Measurements from ENCODE around the gene BRK1.
"Not testable (repeated sequence)": the region's sequence is repeated elsewhere in the genome, so short reads cannot be mapped to it uniquely, and the experiment has no call there.

Gene BRK1

GRCh38 chr3:10115326-10116137, at the start of gene BRK1:
Gene BRK1 (plus strand): TSS chr3:10115675. CDS start chr3:10115702, 27 bp downstream.
- peak; percentile 95 for DNase-seq (ENCODE audit: low read depth)

DNA sequence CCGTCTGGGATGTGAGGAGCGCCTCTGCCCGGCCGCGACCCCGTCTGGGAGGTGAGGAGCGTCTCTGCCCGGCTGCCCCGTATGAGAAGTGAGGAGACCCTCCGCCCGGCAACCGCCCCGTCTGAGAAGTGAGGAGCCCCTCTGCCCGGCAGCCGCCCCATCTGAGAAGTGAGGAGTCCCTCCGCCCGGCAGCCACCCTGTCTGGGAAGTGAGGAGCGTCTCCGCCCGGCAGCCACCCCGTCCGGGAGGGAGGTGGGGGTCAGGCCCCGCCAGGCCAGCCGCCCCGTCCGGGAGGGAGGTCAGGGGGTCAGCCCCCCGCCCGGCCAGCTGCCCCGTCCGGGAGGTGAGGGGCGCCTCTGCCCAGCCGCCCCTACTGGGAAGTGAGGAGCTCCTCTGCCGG, 45.4 kb upstream of the BRK1 start:
- not testable (repeated sequence) for DNase-seq (ENCODE audit: low read depth)

DNA sequence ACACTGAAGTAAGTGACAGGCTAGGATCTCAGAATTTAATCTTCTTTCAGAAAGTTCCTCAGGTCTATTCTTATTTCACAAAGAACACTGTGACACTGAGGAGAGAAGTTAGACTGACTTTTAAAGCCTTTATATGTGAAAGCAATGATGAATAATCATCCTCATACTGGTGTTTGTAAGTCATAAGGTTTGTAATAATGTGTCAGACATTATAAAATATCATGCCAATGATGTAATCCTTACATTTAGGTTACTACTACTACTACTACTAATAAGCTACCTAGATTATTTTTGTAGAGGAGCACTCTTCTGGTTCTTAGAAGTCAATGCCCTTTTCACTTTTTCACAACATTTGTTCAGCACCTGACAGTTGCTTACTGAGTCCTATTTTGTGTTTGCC, 40.8 kb upstream of the BRK1 start:
- no peak for DNase-seq (ENCODE audit: low read depth)

- DNase-seq (ENCODE audit: low read depth) = no peak
Measured at GRCh38 chr3:10081871-10082270, 33.6 kb upstream of the BRK1 start.

DNA sequence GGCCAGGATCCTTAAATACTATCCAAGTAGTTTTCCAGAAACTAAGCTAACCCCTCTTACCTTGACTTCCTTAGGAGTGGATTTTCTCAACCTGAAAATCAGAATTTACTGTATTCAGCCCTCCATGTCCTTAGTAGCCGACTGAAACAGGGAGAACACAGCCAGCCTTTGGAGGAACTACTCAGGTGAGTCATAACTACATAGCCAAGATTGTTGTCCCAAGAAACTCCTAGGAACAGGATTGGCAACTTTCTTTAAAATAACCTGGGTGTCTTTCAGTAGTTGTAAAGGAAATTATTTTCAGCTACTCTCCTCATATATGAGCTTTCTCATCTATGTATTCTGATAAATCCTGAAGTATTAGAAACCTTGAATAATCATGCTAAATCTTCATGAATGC, 29.7 kb upstream of the BRK1 start:
- DNase-seq (ENCODE audit: low read depth) = no peak

- DNase-seq (ENCODE audit: low read depth) = no peak
Measured at GRCh38 chr3:10088256-10088655, 27.2 kb upstream of the BRK1 start.

DNA sequence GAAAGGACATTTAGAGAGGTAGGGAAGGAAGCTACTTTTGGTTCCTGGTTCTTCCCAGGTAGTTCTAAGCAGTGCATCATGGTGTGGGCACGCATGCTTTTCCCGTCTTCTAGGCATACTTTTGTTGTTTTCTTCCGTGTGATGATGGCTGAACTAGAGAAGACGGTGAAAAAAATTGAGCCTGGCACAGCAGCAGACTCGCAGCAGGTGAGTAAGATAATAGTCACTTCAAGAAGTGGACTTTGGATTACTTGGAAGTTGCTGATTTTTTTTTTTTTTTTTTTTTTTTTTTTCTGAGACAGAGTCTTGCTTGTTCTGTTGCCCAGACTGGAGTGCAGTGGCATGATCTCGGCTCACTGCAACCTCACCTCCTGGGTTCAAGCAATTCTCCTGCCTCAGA, 25.3 kb upstream of the BRK1 start:
- no peak for DNase-seq (ENCODE audit: low read depth)

DNA sequence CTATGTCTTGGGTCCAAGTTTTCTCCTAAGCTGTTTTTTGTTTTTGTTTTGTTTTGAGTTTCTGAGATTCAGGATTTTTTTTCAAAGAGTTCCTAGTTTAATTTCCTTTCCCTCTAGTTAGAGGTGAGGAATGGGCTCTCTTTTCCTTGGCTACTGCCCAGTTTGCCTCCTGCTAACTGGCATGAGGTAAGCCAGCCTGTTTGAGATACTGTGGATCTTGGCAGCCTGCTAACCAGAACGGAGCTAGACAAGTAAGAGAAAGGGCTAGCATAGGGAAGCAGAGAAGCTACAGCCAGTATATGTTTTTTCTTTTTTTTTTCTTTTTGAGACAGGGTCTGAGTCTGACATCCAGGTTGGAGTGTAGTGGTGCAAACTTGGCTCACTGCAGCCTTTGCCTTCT, 24.7 kb upstream of the BRK1 start:
- not testable (repeated sequence) for DNase-seq (ENCODE audit: low read depth)

- DNase-seq (ENCODE audit: low read depth) = not testable (repeated sequence)
Measured at GRCh38 chr3:10091387-10091786, 24.1 kb upstream of the BRK1 start.

DNA sequence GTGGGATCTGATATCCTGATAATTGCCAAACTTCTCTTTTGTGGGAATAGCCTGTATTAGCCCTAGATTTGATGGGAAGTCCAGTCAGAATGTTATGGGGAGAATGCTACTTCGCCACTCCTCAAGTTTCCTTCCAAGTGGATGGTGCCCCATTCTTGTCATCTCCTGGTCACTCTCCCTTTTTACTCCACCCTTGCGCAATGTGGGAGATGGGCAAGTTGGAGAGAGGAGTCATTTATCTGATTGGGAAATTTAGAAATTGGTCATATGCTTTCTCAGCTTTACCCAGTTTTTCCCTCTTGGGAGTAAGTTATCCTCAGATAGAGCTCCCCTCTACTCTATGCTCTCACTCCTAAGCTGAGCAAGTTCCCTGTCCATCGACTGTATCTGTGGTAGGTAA, 21.8 kb upstream of the BRK1 start:
- DNase-seq (ENCODE audit: low read depth) = no peak

- no peak for DNase-seq (ENCODE audit: low read depth)
Measured at GRCh38 chr3:10099041-10099440, 16.4 kb upstream of the BRK1 start.

- DNase-seq (ENCODE audit: low read depth) = no peak
Measured at GRCh38 chr3:10106919-10107318, 8.6 kb upstream of the BRK1 start.

GRCh38 chr3:10108091-10108490, 7.4 kb upstream of the BRK1 start, which contains the start of gene FANCD2OS:
Gene FANCD2OS (minus strand): TSS chr3:10108255. CDS start chr3:10104774, 3,481 bp downstream.
- no peak for DNase-seq (ENCODE audit: low read depth)

GRCh38 chr3:10116138-10116460, 624 bp downstream of the BRK1 start:
- DNase-seq (ENCODE audit: low read depth) = peak; percentile 13

GRCh38 chr3:10116928-10117327, 1.5 kb downstream of the BRK1 start:
- DNase-seq (ENCODE audit: low read depth) = no peak

- no peak for DNase-seq (ENCODE audit: low read depth)
Measured at GRCh38 chr3:10119376-10119775, 3.9 kb downstream of the BRK1 start.

- no peak for DNase-seq (ENCODE audit: low read depth)
Measured at GRCh38 chr3:10121064-10121463, 5.6 kb downstream of the BRK1 start.

DNA sequence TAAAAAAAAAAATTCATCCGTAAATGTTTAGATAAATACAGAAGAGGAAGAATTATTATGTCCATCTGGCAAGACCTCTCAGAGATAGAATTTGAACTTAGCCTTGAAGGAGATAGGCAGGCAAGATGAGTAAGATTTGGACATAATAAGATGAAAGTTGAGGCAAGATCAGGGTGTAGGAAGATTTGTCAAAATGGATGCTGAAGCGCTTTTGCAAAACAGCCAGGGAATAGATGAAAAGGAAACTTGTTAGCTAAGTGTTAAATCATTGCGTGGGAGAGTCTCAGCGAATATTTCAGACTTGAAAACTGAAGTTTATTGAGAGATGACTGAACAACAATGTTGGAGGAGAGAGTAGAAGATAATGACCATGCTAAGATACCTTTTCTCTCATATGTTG, 7.2 kb downstream of the BRK1 start:
- DNase-seq (ENCODE audit: low read depth) = no peak

- not testable (repeated sequence) for DNase-seq (ENCODE audit: low read depth)
Measured at GRCh38 chr3:10135872-10136271, 20.4 kb downstream of the BRK1 start.

GRCh38 chr3:10136426-10137005, 21.0 kb downstream of the BRK1 start:
- no peak for DNase-seq (ENCODE audit: low read depth)

GRCh38 chr3:10137178-10137577, 21.7 kb downstream of the BRK1 start:
- no peak for DNase-seq (ENCODE audit: low read depth)

DNA sequence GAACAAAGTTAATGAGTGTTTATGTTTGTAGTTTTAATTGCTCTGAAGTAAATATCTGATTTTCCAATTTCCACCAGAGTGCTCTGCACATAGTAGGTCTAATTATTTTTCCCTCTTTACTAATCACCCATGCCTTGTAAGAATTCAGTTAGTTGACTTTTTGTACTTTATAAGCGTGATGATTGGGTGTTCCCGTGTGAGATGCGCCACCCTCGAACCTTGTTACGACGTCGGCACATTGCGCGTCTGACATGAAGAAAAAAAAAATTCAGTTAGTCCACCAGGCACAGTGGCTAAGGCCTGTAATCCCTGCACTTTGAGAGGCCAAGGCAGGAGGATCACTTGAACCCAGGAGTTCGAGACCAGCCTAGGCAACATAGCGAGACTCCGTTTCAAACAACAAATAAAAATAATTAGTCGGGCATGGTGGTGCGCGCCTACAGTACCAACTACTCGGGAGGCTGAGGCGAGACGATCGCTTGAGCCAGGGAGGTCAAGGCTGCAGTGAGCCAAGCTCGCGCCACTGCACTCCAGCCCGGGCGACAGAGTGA, 25.6 kb downstream of the BRK1 start:
- no peak for DNase-seq (ENCODE audit: low read depth)

GRCh38 chr3:10142707-10143560, 27.5 kb downstream of the BRK1 start:
- DNase-seq (ENCODE audit: low read depth) = no peak

Measured in fibroblast of the conjunctiva (primary cell).